Effector CD4-positive, alpha-beta T cell (primary cell): ENCODE measurements around the gene DOC2B.
"Not testable (repeated sequence)": the region's sequence is repeated elsewhere in the genome, so short reads cannot be mapped to it uniquely, and the experiment has no call there.

Source experiments
- DNase-seq: peaks from one replicate; pipeline ENCODE4 v3.0.0-alpha.2; 2020

DOC2B gene

DNA sequence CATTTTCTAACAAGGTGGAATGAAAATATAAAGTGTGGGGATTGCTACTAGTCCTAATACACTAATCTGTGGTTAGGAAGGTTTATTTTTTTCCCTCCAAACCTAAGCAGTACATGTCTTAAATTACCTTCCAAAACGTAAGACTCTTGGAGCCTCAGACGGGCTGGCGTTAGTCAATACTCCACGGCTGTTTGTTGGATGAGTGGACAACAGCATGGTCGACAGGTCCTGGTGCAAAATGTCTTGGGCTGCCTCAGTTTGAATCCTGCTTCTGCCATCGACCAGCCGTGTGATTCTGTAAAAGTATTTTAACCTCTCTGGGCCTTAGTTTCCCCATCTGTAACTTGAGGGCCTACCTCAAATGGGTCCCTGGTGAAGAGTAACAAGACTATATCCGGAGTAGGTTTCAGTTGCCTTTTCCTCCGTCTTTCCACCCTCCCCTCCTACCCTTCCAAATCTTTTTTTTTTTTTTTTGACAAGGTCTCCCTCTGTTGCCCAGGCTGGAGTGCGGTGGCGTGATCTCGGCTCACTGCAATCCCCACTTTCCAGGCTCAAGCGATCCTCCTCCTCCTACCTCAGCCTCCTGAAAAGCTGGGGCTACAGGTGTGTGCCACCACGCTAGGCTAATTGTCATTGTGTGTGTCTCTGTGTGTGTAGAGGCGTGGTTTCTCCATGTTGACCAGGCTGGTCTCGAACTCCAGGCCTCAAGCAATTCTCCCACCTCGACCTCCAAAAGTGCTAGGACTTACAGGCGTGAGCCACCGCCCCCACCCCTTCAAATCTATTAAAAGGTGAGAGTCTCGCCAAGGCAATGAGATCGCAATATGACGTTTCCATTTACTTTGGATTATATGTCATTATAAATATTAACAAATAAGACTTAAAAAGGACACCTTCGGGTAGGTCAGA lies 38.3 kb downstream of the DOC2B start:
- no peak for DNase-seq

DNA sequence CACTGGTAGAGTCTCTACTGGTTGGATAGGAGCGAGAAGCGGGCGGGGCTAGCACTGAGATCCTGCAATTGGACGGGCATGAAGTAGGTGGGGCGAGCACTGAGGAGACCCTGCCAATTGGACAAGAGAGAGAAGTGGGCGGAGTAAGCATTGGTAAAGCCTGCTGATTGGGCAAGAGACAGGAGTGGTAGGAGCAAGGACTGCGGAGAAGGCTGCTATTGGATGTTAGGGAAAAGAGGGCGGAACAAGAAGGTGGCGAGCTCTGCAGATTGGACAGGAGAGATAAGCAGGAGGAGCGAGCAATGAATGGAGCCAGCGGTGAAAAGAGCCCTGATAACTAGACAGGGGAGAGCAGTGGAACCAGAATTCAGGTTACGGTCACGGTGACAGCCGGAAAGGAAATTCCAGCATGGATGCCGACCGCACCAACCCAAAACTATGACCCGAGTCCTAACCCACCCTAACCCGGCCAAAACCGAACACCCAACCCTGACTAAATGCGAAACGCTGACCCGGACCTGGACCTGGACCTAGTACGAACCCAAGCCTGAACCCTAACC lies 39.3 kb downstream of the DOC2B start:
- DNase-seq: no peak

DNA sequence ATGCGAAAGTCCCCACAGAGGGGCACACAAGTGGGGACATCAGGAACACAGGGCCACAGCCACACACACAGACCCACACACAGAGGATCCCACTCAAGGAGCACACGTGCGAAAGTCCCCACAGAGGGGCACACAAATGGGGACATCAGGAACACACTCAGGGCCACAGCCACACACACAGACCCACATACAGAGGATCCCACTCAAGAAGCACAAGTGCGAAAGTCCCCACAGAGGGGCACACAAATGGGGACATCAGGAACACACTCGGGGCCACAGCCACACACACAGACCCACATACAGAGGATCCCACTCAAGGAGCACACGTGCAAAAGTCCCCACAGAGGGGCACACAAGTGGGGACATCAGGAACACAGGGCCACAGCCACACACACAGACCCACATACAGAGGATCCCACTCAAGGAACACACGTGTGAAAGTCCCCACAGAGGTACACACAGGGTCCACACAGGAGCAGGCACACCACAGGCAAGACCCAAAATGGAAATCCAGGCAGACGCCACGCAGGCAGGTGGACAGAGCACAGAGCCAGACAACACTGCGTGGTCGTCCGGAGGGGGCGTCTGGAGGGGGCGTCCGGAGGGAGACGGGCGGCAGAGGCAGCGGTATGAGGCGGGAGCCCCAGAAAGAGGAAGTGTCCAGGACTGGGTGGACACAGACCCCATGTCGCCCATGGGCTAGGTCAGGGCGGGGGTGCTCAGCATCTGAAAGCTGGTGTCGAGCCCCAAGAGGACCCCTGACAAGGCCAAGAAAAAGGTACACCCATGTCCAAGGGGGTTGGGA lies 41.8 kb downstream of the DOC2B start:
- not testable (repeated sequence) for DNase-seq

DNA sequence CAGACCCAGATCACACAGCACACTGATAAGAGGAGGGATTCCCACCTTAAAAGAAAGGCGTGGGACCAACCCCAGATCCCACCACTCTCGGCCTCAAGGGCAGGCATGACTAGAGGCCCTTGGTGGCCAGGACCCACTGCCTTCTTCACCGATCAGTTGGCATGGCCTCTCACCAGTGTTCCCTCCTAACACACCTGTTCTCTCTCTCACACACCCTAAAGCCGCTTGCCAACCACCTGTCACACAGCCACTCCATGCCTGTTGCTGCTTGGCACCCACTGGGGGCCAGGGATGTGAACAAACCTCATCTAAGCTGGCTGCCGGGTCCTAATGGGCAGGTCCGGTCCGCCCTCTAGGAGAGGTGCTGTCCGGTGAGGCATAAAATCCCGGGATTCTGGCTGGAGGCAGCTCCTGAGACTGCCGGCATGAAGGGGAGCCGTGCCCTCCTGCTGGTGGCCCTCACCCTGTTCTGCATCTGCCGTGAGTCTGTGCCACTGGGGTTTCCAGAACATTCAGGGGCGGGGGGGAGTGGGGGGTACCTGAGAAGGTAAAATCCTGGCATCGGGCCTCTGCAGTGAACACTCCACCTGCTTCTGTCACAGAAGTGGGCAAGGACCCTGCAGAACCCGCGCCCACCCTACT lies 44.2 kb downstream of the DOC2B start, which contains the start of gene SCGB1C2:
Gene SCGB1C2 (plus strand): TSS at position 404 of the 642 bp plus-strand sequence. CDS start 22 bp downstream, at position 426.
- DNase-seq: not testable (repeated sequence)

DNA sequence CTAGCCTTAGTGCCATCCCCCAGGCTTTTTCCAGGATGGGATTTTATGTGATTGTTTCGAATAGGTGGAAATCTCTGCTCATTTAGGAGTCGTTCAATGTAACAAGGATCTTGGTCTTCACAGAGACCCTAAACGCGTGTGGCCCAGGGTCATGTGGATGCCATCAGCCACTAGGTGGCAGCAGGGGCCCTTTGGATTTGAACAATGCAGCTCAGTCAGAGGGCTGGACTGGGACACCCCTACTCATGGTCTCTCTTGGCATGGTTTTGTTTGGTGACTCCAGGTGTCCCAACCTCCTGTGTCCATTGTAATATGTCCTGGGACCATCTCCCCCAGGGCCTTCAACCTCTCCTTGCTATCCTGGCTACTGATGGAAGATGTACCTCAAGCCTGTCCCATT lies 44.9 kb downstream of the DOC2B start:
- peak; percentile 70 for DNase-seq

DNA sequence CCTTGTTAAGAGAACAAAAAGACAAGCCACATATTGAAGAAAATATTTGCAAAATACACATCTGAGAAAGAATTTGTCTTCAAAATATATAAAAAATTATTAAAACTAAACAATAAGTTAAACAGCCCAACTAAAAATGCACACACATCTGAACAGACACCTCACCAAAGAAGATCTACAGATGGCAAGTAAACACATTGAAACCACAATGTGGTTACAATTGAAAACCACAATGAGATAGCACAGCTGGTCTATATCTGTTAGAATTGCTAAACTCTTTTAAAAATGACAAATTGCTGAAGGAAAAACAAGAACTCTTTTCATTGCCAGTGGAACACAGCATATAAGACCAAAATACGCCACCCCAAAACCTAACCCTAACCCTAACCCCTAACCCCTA lies 45.6 kb downstream of the DOC2B start:
- DNase-seq: not testable (repeated sequence)

DNA sequence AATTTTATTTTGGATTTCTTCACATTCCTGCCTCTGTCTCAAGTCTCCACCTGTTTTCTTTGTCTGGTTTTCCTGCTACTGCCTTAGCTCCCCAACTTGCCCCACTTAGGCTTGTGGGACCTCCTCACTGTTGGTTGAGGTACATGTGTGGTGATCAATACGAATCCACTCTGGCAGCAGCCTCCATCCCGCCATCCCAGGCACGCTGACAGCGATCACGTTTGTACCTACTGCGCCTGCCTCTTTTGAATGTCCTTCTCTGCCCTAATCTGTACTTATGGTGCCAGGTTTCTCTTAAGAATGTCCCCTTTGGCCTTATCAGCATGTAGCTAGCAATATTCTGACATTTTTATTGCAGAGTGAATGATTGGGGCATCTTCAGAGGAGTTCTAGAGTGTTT lies 46.4 kb downstream of the DOC2B start:
- DNase-seq: not testable (repeated sequence)

DNA sequence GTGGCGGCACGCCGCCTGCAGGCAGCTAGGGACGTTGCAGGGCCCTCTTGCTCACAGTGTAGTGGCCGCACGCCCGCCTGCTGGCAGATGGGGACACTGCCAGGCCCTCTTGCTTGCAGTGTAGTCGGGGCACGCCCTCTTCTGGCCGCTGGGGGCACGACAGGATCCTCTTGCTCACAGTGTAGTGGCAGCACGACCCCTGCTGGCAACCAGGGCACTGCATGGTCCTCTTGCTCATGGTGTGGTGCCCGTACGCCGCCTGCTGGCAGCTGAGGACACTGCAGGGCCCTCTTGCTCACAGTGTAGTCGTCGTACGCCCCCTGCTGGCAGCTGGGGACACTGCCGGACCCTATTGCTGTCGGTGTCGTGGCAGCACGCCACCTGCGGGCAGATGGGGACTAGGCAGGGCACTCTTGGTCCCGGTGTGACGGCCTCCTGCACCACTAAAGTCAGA lies 47.1 kb downstream of the DOC2B start:
- peak; percentile 23 for DNase-seq

DNA sequence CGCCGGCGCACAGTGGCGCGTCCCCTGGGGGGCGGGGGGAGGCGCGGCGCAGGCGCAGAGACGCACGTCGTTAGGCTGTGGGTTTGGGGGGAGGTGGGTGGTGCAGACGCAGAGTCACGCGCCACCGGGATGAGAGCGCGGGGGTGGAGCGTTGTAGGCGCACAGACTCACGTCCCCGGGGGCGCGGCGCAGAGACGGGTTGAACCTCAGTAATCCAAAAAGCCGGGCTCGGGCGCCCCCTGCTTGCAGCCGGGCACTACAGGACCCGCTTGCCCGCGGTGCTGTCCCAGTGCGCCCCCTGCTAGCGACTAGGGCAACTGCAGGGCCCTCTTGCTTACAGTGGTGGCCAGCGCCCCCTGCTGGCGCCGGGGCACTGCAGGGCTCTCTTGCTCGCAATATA lies 47.5 kb downstream of the DOC2B start:
- DNase-seq: not testable (repeated sequence)

DNA sequence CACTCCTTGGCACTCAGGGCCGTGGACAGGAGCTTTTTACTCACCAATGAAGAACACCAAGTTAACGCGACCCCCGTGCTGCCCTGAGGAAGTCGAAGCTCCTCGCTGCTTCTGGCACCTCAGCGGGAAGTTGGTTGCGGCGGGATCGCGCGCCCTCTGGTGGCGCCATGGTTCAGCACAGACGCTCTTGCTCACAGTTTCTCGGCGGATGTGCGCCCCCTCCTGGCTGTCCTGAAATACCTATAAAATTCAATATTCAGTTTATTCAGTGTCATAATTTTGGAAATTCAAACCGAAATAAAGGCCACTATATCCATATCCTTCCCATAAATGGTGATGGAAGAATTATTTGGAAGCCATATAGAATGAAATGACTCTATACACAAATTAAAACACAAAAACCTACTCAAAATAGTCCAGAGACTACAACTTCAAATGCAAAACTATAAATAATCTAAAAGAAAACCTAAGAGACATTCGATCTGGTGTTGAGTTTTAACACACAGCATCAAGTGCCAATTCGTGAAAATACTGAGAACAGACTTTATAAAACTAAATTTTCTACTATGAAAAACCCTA lies 63.0 kb downstream of the DOC2B start:
- DNase-seq: not testable (repeated sequence)

DNA sequence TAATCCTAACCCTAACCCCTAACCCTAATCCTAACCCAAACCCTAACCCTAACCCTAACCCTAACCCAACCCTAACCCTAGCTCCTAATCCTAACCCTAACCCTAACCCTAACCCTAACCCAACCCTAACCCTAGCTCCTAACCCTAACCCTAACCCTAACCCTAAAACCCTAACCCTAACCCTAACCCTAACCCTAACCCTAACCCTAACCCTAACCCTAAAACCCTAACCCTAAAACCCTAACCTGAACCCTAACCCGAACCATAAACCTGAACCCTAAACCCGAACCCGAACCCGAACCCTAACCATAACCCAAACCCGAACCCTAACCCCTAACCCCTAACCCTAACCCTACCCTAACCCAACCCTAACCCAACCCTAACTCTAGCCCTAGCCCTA lies 68.3 kb downstream of the DOC2B start:
- DNase-seq: not testable (repeated sequence)
